WTC11 (cell line): Measurements from ENCODE around the gene OR52E2. TPM values are rescaled to one million over a fixed set of nuclear protein-coding genes. Genes with fewer than 3 reads are reported as not detected.

ENCODE experiments used
- ATAC-seq: fragments of 200-7000 bp; cut with Tn5 transposase; 2 replicates; pipeline ENCODE4 v1.10.0; 2021; ENCODE audit warnings: mild to moderate bottlenecking, moderate library complexity
- CTCF ChIA-PET: fragments of 300-600 bp; sonication (Branson Sonifier 250); formaldehyde crosslinking; loops from one replicate; lab custom pipeline; 2021; ENCODE audit warnings: antibody characterized with exemption; lab: Charles Lee
- POLR2A ChIA-PET: fragments of 350-600 bp; sonication (Branson Sonifier 250); formaldehyde crosslinking; loops from one replicate; lab custom pipeline; 2021; ENCODE audit warnings: antibody characterized with exemption; lab: Charles Lee
- DNase-seq: peaks from one replicate; pipeline ENCODE4 v3.0.0; 2021; ENCODE audit warnings: low spot score
- H3K27ac Mint-ChIP-seq: 2 replicates; pipeline ENCODE4 v1.8.0; 2021; ENCODE audit warnings: mixed read lengths
- H3K27me3 Mint-ChIP-seq: 2 replicates; pipeline ENCODE4 v1.8.0; 2021; ENCODE audit warnings: low read depth, mild to moderate bottlenecking, moderate library complexity, mixed read lengths
- H3K36me3 Mint-ChIP-seq: 2 replicates; pipeline ENCODE4 v1.8.0; 2021; ENCODE audit warnings: mixed read lengths
- H3K4me1 Mint-ChIP-seq: 2 replicates; pipeline ENCODE4 v1.8.0; 2022; ENCODE audit warnings: mixed read lengths
- H3K4me3 Mint-ChIP-seq: 2 replicates; pipeline ENCODE4 v1.8.0; 2021; ENCODE audit warnings: mild to moderate bottlenecking, moderate library complexity, mixed read lengths
- H3K9me3 Mint-ChIP-seq: 2 replicates; pipeline ENCODE4 v1.8.0; 2021; ENCODE audit warnings: mixed read lengths
- ESRRA ChIP-seq: sonication (generic); formaldehyde crosslinking; IDR thresholded peaks from 2 replicates; pipeline ENCODE4 v1.8.1; 2022; ENCODE audit warnings: mild to moderate bottlenecking, missing genetic modification reagents, borderline replicate concordance
- ETV6 ChIP-seq: sonication (generic); formaldehyde crosslinking; IDR thresholded peaks from 2 replicates; pipeline ENCODE4 v1.8.1; 2022; ENCODE audit warnings: mild to moderate bottlenecking, missing genetic modification reagents
- FOXJ3 ChIP-seq: sonication (generic); formaldehyde crosslinking; IDR thresholded peaks from 2 replicates; pipeline ENCODE4 v1.9.0; 2021; ENCODE audit warnings: missing genetic modification reagents, mild to moderate bottlenecking, borderline replicate concordance
- FOXP1 ChIP-seq: sonication (generic); formaldehyde crosslinking; IDR thresholded peaks from 2 replicates; pipeline ENCODE4 v1.8.0; 2022; ENCODE audit warnings: missing genetic modification reagents, mild to moderate bottlenecking, moderate library complexity, borderline replicate concordance
- FOXP4 ChIP-seq: sonication (generic); formaldehyde crosslinking; IDR thresholded peaks from 2 replicates; pipeline ENCODE4 v1.8.0; 2022; ENCODE audit warnings: mild to moderate bottlenecking, missing genetic modification reagents
- IRF2 ChIP-seq: sonication (generic); formaldehyde crosslinking; IDR thresholded peaks from 2 replicates; pipeline ENCODE4 v1.8.0; 2022; ENCODE audit warnings: low read depth, missing genetic modification reagents, borderline replicate concordance
- NFYB ChIP-seq: sonication (generic); formaldehyde crosslinking; conservative IDR thresholded peaks from 2 replicates; pipeline ENCODE4 v1.8.0; 2022; ENCODE audit warnings: low read depth, missing genetic modification reagents
- TEAD4 ChIP-seq: sonication (generic); formaldehyde crosslinking; IDR thresholded peaks from 2 replicates; pipeline ENCODE4 v1.8.0; 2022; ENCODE audit warnings: mild to moderate bottlenecking, missing genetic modification reagents
- TP53 ChIP-seq: sonication (generic); formaldehyde crosslinking; IDR thresholded peaks from 2 replicates; pipeline ENCODE4 v1.8.1; 2023; ENCODE audit warnings: mild to moderate bottlenecking, missing genetic modification reagents
- ZNF263 ChIP-seq: sonication (generic); formaldehyde crosslinking; IDR thresholded peaks from 2 replicates; pipeline ENCODE4 v1.8.1; 2022; ENCODE audit warnings: low read depth, mild to moderate bottlenecking, moderate library complexity, missing genetic modification reagents
- ZNF317 ChIP-seq: sonication (generic); formaldehyde crosslinking; IDR thresholded peaks from 2 replicates; pipeline ENCODE4 v1.8.1; 2023; ENCODE audit warnings: low read depth, mild to moderate bottlenecking, moderate library complexity, missing genetic modification reagents, borderline replicate concordance
- ZNF425 ChIP-seq: fragments of 250-450 bp; sonication (Bioruptor Pico); conservative IDR thresholded peaks from 2 replicates; pipeline ENCODE4 v1.9.0; 2021; ENCODE audit warnings: mild to moderate bottlenecking
- ZSCAN18 ChIP-seq: fragments of 250-450 bp; sonication (Bioruptor Pico); IDR thresholded peaks from 2 replicates; pipeline ENCODE4 v2.1.2; 2022; ENCODE audit warnings: mild to moderate bottlenecking, moderate library complexity
- total RNA-seq: library from RNA; stranded (reverse); gene quantifications from 3 replicates; pipeline ENCODE4 v1.2.3, GENCODE V29; 2021
- TF ChIP-seq, protein P1 (sequence below): sonication (generic); formaldehyde crosslinking; IDR thresholded peaks from 2 replicates; pipeline ENCODE4 v1.8.1; 2022; ENCODE audit warnings: mild to moderate bottlenecking, moderate library complexity, missing genetic modification reagents
- TF ChIP-seq, protein P2 (sequence below): sonication (generic); formaldehyde crosslinking; IDR thresholded peaks from 2 replicates; pipeline ENCODE4 v1.8.0; 2022; ENCODE audit warnings: missing genetic modification reagents
- TF ChIP-seq, protein P3 (sequence below): fragments of 250-450 bp; sonication (Bioruptor Pico); IDR thresholded peaks from 2 replicates; pipeline ENCODE4 v1.9.0; 2021; ENCODE audit warnings: mild to moderate bottlenecking
- TF ChIP-seq, protein P4 (sequence below): sonication (generic); formaldehyde crosslinking; IDR thresholded peaks from 2 replicates; pipeline ENCODE4 v1.8.0; 2022; ENCODE audit warnings: mild to moderate bottlenecking, missing genetic modification reagents
- TF ChIP-seq, protein P5 (sequence below): sonication (generic); formaldehyde crosslinking; IDR thresholded peaks from 2 replicates; pipeline ENCODE4 v1.8.0; 2023; ENCODE audit warnings: missing genetic modification reagents, mild to moderate bottlenecking, borderline replicate concordance

The OR52E2 gene
- total RNA-seq, 1 experiment from 2014 or later, result not detected

DNA sequence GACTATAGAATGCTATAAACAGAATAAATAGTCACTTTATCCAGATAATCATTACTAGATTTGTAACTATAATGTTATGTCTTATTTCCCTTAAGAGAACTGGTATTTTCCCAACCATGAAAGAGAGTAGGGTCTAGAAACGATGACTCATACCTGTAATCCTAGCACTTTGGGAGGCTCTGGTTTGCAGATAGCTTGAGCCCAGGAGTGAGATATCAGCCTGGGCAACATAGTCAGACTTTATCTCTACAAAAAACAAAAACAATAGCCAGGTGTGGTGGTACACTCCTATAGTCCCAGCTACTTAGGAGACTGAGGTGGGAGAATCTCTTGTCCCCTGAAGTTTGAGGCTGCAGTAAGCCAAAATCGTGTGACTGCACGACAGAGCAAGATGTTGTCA, 47.9 kb upstream of the OR52E2 start:
- DNase-seq (no peak), ATAC-seq (peak; percentile 39; the same call in 1 of the 2 replicates)
- Mint-ChIP-seq H3K27ac (no peak overlapping the region), H3K4me3 (no peak overlapping the region), H3K9me3 (no peaks in the 10 kb centered on the region), H3K4me1 (peaks cover 7% of the 10 kb centered on the region), H3K27me3 (no peaks in the 10 kb centered on the region; the same call in 1 of the 2 replicates), H3K36me3 (no peaks in the 10 kb centered on the region)
- CTCF ChIA-PET, result no interaction called here
- POLR2A ChIA-PET, result no interaction called here
- TF ChIP-seq NFYB (CRISPR knock-in tag) (no peak), TEAD4 (CRISPR knock-in tag) (no peak), ZNF425 (CRISPR knock-in tag) (no peak), IRF2 (CRISPR knock-in tag) (no peak), ETV6 (CRISPR knock-in tag) (no peak), TP53 (CRISPR knock-in tag) (no peak), ZNF317 (CRISPR knock-in tag) (no peak), ZSCAN18 (CRISPR knock-in tag) (no peak), FOXP1 (CRISPR knock-in tag) (no peak)

- CTCF ChIA-PET, result no interaction called here
- Mint-ChIP-seq H3K9me3 (no peaks in the 10 kb centered on the region), H3K4me1 (peaks cover 10% of the 10 kb centered on the region), H3K36me3 (no peaks in the 10 kb centered on the region), H3K27ac (no peak overlapping the region), H3K27me3 (no peaks in the 10 kb centered on the region; the same call in 1 of the 2 replicates), H3K4me3 (no peak overlapping the region)
- POLR2A ChIA-PET, result no interaction called here
- DNase-seq (no peak), ATAC-seq (no peak)
- no peak for TF ChIP-seq FOXJ3 (CRISPR knock-in tag)
- TF ChIP-seq, protein P1, sequence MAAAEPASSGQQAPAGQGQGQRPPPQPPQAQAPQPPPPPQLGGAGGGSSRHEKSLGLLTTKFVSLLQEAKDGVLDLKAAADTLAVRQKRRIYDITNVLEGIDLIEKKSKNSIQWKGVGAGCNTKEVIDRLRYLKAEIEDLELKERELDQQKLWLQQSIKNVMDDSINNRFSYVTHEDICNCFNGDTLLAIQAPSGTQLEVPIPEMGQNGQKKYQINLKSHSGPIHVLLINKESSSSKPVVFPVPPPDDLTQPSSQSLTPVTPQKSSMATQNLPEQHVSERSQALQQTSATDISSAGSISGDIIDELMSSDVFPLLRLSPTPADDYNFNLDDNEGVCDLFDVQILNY (CRISPR knock-in tag), result no peak
- TF ChIP-seq, protein P2, sequence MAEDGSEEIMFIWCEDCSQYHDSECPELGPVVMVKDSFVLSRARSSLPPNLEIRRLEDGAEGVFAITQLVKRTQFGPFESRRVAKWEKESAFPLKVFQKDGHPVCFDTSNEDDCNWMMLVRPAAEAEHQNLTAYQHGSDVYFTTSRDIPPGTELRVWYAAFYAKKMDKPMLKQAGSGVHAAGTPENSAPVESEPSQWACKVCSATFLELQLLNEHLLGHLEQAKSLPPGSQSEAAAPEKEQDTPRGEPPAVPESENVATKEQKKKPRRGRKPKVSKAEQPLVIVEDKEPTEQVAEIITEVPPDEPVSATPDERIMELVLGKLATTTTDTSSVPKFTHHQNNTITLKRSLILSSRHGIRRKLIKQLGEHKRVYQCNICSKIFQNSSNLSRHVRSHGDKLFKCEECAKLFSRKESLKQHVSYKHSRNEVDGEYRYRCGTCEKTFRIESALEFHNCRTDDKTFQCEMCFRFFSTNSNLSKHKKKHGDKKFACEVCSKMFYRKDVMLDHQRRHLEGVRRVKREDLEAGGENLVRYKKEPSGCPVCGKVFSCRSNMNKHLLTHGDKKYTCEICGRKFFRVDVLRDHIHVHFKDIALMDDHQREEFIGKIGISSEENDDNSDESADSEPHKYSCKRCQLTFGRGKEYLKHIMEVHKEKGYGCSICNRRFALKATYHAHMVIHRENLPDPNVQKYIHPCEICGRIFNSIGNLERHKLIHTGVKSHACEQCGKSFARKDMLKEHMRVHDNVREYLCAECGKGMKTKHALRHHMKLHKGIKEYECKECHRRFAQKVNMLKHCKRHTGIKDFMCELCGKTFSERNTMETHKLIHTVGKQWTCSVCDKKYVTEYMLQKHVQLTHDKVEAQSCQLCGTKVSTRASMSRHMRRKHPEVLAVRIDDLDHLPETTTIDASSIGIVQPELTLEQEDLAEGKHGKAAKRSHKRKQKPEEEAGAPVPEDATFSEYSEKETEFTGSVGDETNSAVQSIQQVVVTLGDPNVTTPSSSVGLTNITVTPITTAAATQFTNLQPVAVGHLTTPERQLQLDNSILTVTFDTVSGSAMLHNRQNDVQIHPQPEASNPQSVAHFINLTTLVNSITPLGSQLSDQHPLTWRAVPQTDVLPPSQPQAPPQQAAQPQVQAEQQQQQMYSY (CRISPR knock-in tag), result no peak
- TF ChIP-seq, protein P3, sequence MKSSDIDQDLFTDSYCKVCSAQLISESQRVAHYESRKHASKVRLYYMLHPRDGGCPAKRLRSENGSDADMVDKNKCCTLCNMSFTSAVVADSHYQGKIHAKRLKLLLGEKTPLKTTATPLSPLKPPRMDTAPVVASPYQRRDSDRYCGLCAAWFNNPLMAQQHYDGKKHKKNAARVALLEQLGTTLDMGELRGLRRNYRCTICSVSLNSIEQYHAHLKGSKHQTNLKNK (CRISPR knock-in tag), result no peak
- no peak for TF ChIP-seq ESRRA (CRISPR knock-in tag)
- TF ChIP-seq NFYB (CRISPR knock-in tag), result no peak
- TF ChIP-seq, protein P4, sequence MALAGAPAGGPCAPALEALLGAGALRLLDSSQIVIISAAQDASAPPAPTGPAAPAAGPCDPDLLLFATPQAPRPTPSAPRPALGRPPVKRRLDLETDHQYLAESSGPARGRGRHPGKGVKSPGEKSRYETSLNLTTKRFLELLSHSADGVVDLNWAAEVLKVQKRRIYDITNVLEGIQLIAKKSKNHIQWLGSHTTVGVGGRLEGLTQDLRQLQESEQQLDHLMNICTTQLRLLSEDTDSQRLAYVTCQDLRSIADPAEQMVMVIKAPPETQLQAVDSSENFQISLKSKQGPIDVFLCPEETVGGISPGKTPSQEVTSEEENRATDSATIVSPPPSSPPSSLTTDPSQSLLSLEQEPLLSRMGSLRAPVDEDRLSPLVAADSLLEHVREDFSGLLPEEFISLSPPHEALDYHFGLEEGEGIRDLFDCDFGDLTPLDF (CRISPR knock-in tag), result no peak
- TF ChIP-seq FOXP4 (CRISPR knock-in tag), result no peak
- TF ChIP-seq ZNF263 (CRISPR knock-in tag), result no peak
- TF ChIP-seq, protein P5, sequence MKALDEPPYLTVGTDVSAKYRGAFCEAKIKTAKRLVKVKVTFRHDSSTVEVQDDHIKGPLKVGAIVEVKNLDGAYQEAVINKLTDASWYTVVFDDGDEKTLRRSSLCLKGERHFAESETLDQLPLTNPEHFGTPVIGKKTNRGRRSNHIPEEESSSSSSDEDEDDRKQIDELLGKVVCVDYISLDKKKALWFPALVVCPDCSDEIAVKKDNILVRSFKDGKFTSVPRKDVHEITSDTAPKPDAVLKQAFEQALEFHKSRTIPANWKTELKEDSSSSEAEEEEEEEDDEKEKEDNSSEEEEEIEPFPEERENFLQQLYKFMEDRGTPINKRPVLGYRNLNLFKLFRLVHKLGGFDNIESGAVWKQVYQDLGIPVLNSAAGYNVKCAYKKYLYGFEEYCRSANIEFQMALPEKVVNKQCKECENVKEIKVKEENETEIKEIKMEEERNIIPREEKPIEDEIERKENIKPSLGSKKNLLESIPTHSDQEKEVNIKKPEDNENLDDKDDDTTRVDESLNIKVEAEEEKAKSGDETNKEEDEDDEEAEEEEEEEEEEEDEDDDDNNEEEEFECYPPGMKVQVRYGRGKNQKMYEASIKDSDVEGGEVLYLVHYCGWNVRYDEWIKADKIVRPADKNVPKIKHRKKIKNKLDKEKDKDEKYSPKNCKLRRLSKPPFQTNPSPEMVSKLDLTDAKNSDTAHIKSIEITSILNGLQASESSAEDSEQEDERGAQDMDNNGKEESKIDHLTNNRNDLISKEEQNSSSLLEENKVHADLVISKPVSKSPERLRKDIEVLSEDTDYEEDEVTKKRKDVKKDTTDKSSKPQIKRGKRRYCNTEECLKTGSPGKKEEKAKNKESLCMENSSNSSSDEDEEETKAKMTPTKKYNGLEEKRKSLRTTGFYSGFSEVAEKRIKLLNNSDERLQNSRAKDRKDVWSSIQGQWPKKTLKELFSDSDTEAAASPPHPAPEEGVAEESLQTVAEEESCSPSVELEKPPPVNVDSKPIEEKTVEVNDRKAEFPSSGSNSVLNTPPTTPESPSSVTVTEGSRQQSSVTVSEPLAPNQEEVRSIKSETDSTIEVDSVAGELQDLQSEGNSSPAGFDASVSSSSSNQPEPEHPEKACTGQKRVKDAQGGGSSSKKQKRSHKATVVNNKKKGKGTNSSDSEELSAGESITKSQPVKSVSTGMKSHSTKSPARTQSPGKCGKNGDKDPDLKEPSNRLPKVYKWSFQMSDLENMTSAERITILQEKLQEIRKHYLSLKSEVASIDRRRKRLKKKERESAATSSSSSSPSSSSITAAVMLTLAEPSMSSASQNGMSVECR (CRISPR knock-in tag), result no peak
Observed at GRCh38 chr11:5103066-5103465, 43.6 kb upstream of the OR52E2 start.
